Endothelial cell of umbilical vein (primary cell): Measurements from ENCODE around the gene CAMTA1. TPM values are rescaled to one million over a fixed set of nuclear protein-coding genes. Genes with fewer than 3 reads are reported as not detected.

ENCODE experiments used
- BruUV-seq: library from RNA; stranded (reverse); fragments of 400-500 nt; replicated peaks from 2 replicates; lab custom pipeline; 2021; lab: Mats Ljungman, UMichigan
- CTCF ChIA-PET: fragments of 300-600, 350-600 bp; sonication (Branson Sonifier 250); formaldehyde crosslinking; loops from one replicate; lab custom pipeline; 2021; ENCODE audit warnings: antibody characterized with exemption, inconsistent platforms; lab: Charles Lee
- POLR2A ChIA-PET: fragments of 300-600, 350-600 bp; sonication (Branson Sonifier 250); formaldehyde crosslinking; loops from one replicate; lab custom pipeline; 2021; ENCODE audit warnings: antibody characterized with exemption, inconsistent platforms; lab: Charles Lee
- DNase-seq: peaks from one replicate; pipeline ENCODE4 v3.0.0-alpha.2; 2011; ENCODE audit warnings: low read depth, low spot score
- FAIRE-seq: peaks from 2 replicates; lab custom pipeline; 2011; peaks lifted over from hg19 to GRCh38; lab: Jason Lieb, UNC
- H2AFZ ChIP-seq: 2 replicates; pipeline ENCODE4 v1.6.0; 2012; ENCODE audit warnings: low read depth, low read length, control low read depth, inconsistent platforms
- H3K27ac ChIP-seq: 2 replicates; pipeline ENCODE4 v1.5.1; 2011; ENCODE audit warnings: low read depth, mild to moderate bottlenecking, control low read depth, low read length, moderate library complexity; ENCODE audit not compliant: insufficient read depth
- H3K27me3 ChIP-seq, 2 experiments: 2 replicates each; pipeline versions ENCODE4 v1.6.0 to v1.6.1; 2011; ENCODE audit warnings: low read length in 2 of 2, mixed read lengths in 1 of 2; ENCODE audit not compliant: control insufficient read depth in 2 of 2, insufficient read depth in 2 of 2
- H3K36me3 ChIP-seq, 2 experiments: 2 replicates in 1 of 2; 3 replicates in 1 of 2; pipeline ENCODE4 v1.5.1; 2011; ENCODE audit warnings: low read length in 2 of 2, mild to moderate bottlenecking in 1 of 2, moderate library complexity in 1 of 2; ENCODE audit not compliant: control insufficient read depth in 2 of 2, insufficient read depth in 2 of 2; ENCODE audit errors: extremely low read depth in 1 of 2
- H3K4me1 ChIP-seq: 3 replicates; pipeline ENCODE4 v1.5.1; 2011; ENCODE audit warnings: mild to moderate bottlenecking, low read length; ENCODE audit not compliant: control insufficient read depth, insufficient read depth; ENCODE audit errors: extremely low read depth
- H3K4me2 ChIP-seq: 2 replicates; pipeline ENCODE4 v1.6.1; 2011; ENCODE audit warnings: low read length, control low read depth, mixed read lengths; ENCODE audit not compliant: insufficient read depth
- H3K4me3 ChIP-seq, 3 experiments: fragments of 200-600 bp in 1 of 3; sonication (generic), shearing (Covaris generic) in 1 of 3; replicated peaks in 1 of 3; 2 replicates each; pipeline ENCODE4 v1.5.1; 2011 to 2016; ENCODE audit warnings: control low read depth in 3 of 3, low read length in 3 of 3, mild to moderate bottlenecking in 2 of 3, inconsistent platforms in 1 of 3, low read depth in 1 of 3, moderate library complexity in 1 of 3; ENCODE audit not compliant: insufficient read depth in 1 of 3
- H3K79me2 ChIP-seq: 2 replicates; pipeline ENCODE4 v1.6.0; 2012; ENCODE audit warnings: low read length, inconsistent platforms; ENCODE audit not compliant: control insufficient read depth, insufficient read depth
- H3K9ac ChIP-seq: replicated peaks from 2 replicates; pipeline ENCODE3; 2011; ENCODE audit warnings: low read length, control low read depth; ENCODE audit not compliant: insufficient read depth; ENCODE audit errors: extremely low read depth
- H3K9me1 ChIP-seq: replicated peaks from 3 replicates; pipeline ENCODE4 v1.6.0; 2011; ENCODE audit warnings: mild to moderate bottlenecking, low read length; ENCODE audit not compliant: control insufficient read depth, insufficient read depth; ENCODE audit errors: extremely low read depth
- H3K9me3 ChIP-seq: replicated peaks from 2 replicates; pipeline ENCODE4 v1.5.1; 2012; ENCODE audit warnings: low read length, inconsistent platforms; ENCODE audit not compliant: control insufficient read depth, insufficient read depth
- H4K20me1 ChIP-seq: replicated peaks from 2 replicates; pipeline ENCODE3; 2011; ENCODE audit warnings: mild to moderate bottlenecking, low read length; ENCODE audit not compliant: control insufficient read depth, insufficient read depth; ENCODE audit errors: extremely low read depth
- EZH2 ChIP-seq: IDR thresholded peaks from 2 replicates; pipeline ENCODE4 v1.6.1; 2012; ENCODE audit warnings: borderline replicate concordance, low read depth, mild to moderate bottlenecking, moderate library complexity, low read length, inconsistent platforms; ENCODE audit not compliant: severe bottlenecking
- JUN ChIP-seq: IDR thresholded peaks from 2 replicates; pipeline ENCODE4 v1.6.1; 2011; ENCODE audit warnings: borderline replicate concordance, low read depth; ENCODE audit not compliant: insufficient read length, insufficient read depth
- MYC ChIP-seq: IDR thresholded peaks from one replicate; pipeline ENCODE4 v1.6.1; 2011; ENCODE audit warnings: mild to moderate bottlenecking, low read depth, low read length
- POLR2A ChIP-seq: IDR thresholded peaks from 2 replicates; pipeline ENCODE4 v1.6.1; 2012; ENCODE audit warnings: low read depth, mild to moderate bottlenecking, control low read depth, low read length
- dilution Hi-C: fragments of 300-500 bp; cut with MboI; formaldehyde crosslinking; loops from one replicate; pipeline ENCODE4 v1.15.0; 2019; ENCODE audit warnings: low sequenced_read_pairs; ENCODE audit not compliant: extremely low pct_ligation_motif_present
- intact Hi-C: fragments of 100-400 bp; cut with micrococcal nuclease; formaldehyde crosslinking; loops from one replicate; pipeline ENCODE4 v1.10.0; 2022
- polyA plus RNA-seq, 4 experiments: library from polyadenylated mRNA; depleted of rRNA in 3 of 4; stranded (reverse) in 3 of 4; unstranded in 1 of 4; fragments of >200 nt; gene quantifications; 2 replicates each; pipeline versions ENCODE4 v1.2.1 to v1.2.3, GENCODE V29; 2011 to 2012; ENCODE audit warnings: missing spikeins in 1 of 4
- total RNA-seq: library from RNA; stranded (reverse); gene quantifications from 2 replicates; pipeline ENCODE4 v1.2.3, GENCODE V29; 2021
- TF ChIP-seq, protein P1 (sequence below), 2 donors: IDR thresholded peaks; 1 replicate in 1 of 2; 2 replicates in 1 of 2; pipeline ENCODE4 v1.5.1; 2011; ENCODE audit warnings: low read length in 2 of 2, mild to moderate bottlenecking in 2 of 2, moderate library complexity in 2 of 2, control low read depth in 1 of 2, inconsistent platforms in 1 of 2, low read depth in 1 of 2; ENCODE audit not compliant: insufficient read depth in 1 of 2; ENCODE audit errors: extremely low read depth in 1 of 2
- TF ChIP-seq, protein P2 (sequence below): IDR thresholded peaks from 2 replicates; pipeline ENCODE4 v1.6.1; 2011; ENCODE audit not compliant: insufficient read depth, insufficient read length

CAMTA1 gene
- total and polyA plus RNA-seq, 2 donors (not counting 3 experiments of a cell fraction or from before 2014, with no cell fraction given) = 50.8 to 92.7 TPM

DNA sequence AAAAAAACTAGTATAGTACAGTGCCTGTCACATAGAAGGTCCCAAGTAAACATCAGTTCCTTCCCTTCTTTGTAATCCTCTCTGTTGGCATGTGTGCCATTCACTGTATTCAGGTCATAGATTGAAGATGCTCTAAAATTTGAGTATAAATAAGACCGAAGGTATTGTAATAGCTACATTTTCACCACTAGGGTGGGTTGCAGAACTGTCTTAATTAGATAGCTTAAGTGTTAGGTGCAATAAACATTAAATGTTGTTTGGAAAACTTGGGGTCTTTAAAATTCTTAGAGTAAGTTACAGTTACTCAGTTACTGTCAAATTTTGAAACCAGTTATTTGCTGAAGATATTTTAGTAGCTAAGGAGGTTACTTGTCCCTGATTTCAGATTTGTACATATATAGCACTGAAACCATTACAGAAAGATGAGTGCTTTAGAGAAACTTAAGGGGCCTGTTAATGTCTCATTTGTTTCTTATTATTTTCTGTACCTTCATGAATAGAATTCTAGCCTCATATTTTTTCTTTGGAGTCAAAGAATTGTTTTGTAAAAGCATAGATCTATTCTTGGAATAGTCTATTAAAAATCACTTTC, 1023.1 kb downstream of the CAMTA1 start:
- Histone ChIP-seq H3K4me1 (no peaks in the 10 kb centered on the region), H3K27me3 (no peaks in the 10 kb centered on the region), H3K36me3 (no peaks in the 10 kb centered on the region), H3K4me2 (no peak overlapping the region), H3K79me2 (no peaks in the 10 kb centered on the region), H3K27ac (no peak overlapping the region), H3K9me1 (no peaks in the 10 kb centered on the region), H2AFZ (no peak overlapping the region), H3K4me3 (no peak overlapping the region), H4K20me1 (no peaks in the 10 kb centered on the region), H3K9me3 (no peaks in the 10 kb centered on the region), H3K9ac (no peak overlapping the region)
- POLR2A ChIA-PET = interaction anchor here (0.7 kb wide), 1 partner anchor 1606 kb away, joined by 5 read pairs; no protein-coding TSS in a partner anchor
- no TSS peak for BruUV-seq
- no peak for TF ChIP-seq JUN
- TF ChIP-seq, protein P1, sequence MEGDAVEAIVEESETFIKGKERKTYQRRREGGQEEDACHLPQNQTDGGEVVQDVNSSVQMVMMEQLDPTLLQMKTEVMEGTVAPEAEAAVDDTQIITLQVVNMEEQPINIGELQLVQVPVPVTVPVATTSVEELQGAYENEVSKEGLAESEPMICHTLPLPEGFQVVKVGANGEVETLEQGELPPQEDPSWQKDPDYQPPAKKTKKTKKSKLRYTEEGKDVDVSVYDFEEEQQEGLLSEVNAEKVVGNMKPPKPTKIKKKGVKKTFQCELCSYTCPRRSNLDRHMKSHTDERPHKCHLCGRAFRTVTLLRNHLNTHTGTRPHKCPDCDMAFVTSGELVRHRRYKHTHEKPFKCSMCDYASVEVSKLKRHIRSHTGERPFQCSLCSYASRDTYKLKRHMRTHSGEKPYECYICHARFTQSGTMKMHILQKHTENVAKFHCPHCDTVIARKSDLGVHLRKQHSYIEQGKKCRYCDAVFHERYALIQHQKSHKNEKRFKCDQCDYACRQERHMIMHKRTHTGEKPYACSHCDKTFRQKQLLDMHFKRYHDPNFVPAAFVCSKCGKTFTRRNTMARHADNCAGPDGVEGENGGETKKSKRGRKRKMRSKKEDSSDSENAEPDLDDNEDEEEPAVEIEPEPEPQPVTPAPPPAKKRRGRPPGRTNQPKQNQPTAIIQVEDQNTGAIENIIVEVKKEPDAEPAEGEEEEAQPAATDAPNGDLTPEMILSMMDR (IDR thresholded peaks at IDR 0.05; ENCODE audit: extremely low read depth in 1 of 2, insufficient read depth in 1 of 2, low read depth in 1 of 2, low read length in 2 of 2) = peak; percentile 29 to 30
- TF ChIP-seq MYC = no peak
- TF ChIP-seq POLR2A = no peak
- no peak for TF ChIP-seq EZH2
- TF ChIP-seq, protein P2, sequence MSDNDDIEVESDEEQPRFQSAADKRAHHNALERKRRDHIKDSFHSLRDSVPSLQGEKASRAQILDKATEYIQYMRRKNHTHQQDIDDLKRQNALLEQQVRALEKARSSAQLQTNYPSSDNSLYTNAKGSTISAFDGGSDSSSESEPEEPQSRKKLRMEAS = no peak
- FAIRE-seq = peak; percentile 47
- CTCF ChIA-PET = interaction anchor here (0.7 to 3.1 kb wide), 29 partner anchors 9 to 208 kb away, joined by 3 to 69 read pairs (median 5); no protein-coding TSS in a partner anchor
- dilution Hi-C loops (no loop called here), intact Hi-C loops (loop anchor here (1.0 to 5.0 kb wide), 2 partner anchors 94 to 134 kb away; partner anchors contain the start of gene TNFRSF9)
- peak; percentile 49 for DNase-seq
